Vagina (tissue), 2 donors: ENCODE measurements around the gene TANC2. TPM values are rescaled to one million over a fixed set of nuclear protein-coding genes. Genes with fewer than 3 reads are reported as not detected.

Experiments
- DNase-seq, 2 donors: peaks; one replicate each; pipeline ENCODE4 v3.0.0-alpha.2; 2017; ENCODE audit errors: extremely low spot score in 2 of 2
- H3K27ac ChIP-seq: fragments of 200-600 bp; sonication (generic); one replicate; pipeline ENCODE4 v1.5.1; 2019
- H3K27me3 ChIP-seq: fragments of 200-600 bp; sonication (generic); one replicate; pipeline ENCODE4 v1.5.1; 2019
- H3K36me3 ChIP-seq, 2 donors: fragments of 200-600 bp; sonication (generic); one replicate each; pipeline ENCODE4 v1.5.1; 2017 to 2019
- H3K4me1 ChIP-seq: fragments of 200-600 bp; sonication (generic); one replicate; pipeline ENCODE4 v1.5.1; 2019
- H3K4me3 ChIP-seq, 2 donors: fragments of 200-600 bp; sonication (generic); 1 replicate in 1 of 2; 2 replicates in 1 of 2; pipeline ENCODE4 v1.5.1; 2016 to 2019
- H3K9me3 ChIP-seq: fragments of 200-600 bp; sonication (generic); one replicate; pipeline ENCODE4 v1.5.1; 2019
- CTCF ChIP-seq, 3 experiments: fragments of 450-650 bp in 2 of 3; fragments of 200-600 bp in 1 of 3; sonication (generic) in 1 of 3; IDR thresholded peaks; one replicate each; pipeline ENCODE4 v1.5.1; 2017 to 2019; ENCODE audit warnings: antibody characterized with exemption in 3 of 3, mild to moderate bottlenecking in 2 of 3, moderate library complexity in 2 of 3
- POLR2A ChIP-seq, 2 donors: fragments of 450-650 bp; IDR thresholded peaks; one replicate each; pipeline ENCODE4 v1.6.1; 2017; ENCODE audit warnings: antibody characterized with exemption in 2 of 2, mild to moderate bottlenecking in 2 of 2, moderate library complexity in 2 of 2
- POLR2AphosphoS5 ChIP-seq, 2 donors: sonication (generic); formaldehyde crosslinking; IDR thresholded peaks; one replicate each; pipeline ENCODE4 v1.9.0; 2017; ENCODE audit warnings: antibody characterized with exemption in 2 of 2, mild to moderate bottlenecking in 2 of 2, low read depth in 1 of 2; ENCODE audit not compliant: insufficient read depth in 1 of 2
- intact Hi-C: fragments of 100-400 bp; cut with DNase I; formaldehyde crosslinking; loops from one replicate; pipeline ENCODE4 v1.15.1; 2023
- total RNA-seq: library from RNA; depleted of rRNA; stranded (reverse); fragments of >200 nt; gene quantifications from one replicate; pipeline ENCODE4 v1.2.3, GENCODE V29; 2016

Gene TANC2
- total RNA-seq, 1 donor from 2014 or later: 45.7 TPM

GRCh38 chr17:62980842-62981241, 14.8 kb downstream of the TANC2 start:
- DNase-seq: no peak
- Histone ChIP-seq H3K36me3 (no peaks in the 10 kb centered on the region), H3K9me3 (no peaks in the 10 kb centered on the region), H3K27me3 (no peaks in the 10 kb centered on the region), H3K4me3 (no peak overlapping the region), H3K27ac (no peak overlapping the region), H3K4me1 (no peaks in the 10 kb centered on the region)
- intact Hi-C loops: no loop called here
- TF ChIP-seq CTCF (IDR thresholded peaks at IDR 0.05): no peak
- TF ChIP-seq POLR2A (IDR thresholded peaks at IDR 0.05): no peak
- TF ChIP-seq POLR2AphosphoS5 (IDR thresholded peaks at IDR 0.05; ENCODE audit: insufficient read depth in 1 of 2, low read depth in 1 of 2): no peak

- intact Hi-C loops: no loop called here
Measured at GRCh38 chr17:62981933-62982332, 15.9 kb downstream of the TANC2 start.

GRCh38 chr17:62984801-62985200, 18.8 kb downstream of the TANC2 start:
- Histone ChIP-seq H3K9me3 (no peaks in the 10 kb centered on the region), H3K27me3 (no peaks in the 10 kb centered on the region), H3K4me1 (no peaks in the 10 kb centered on the region), H3K4me3 (no peak overlapping the region), H3K36me3 (no peaks in the 10 kb centered on the region), H3K27ac (no peak overlapping the region)
- TF ChIP-seq POLR2A (IDR thresholded peaks at IDR 0.05) (no peak), CTCF (IDR thresholded peaks at IDR 0.05) (no peak)
- no peak for DNase-seq
- intact Hi-C loops: no loop called here

More at GRCh38 chr17:62981933-62982332, 15.9 kb downstream of the TANC2 start:
- no peak overlapping the region for H3K4me3 ChIP-seq
- TF ChIP-seq CTCF (IDR thresholded peaks at IDR 0.05) (no peak), POLR2A (IDR thresholded peaks at IDR 0.05) (no peak), POLR2AphosphoS5 (IDR thresholded peaks at IDR 0.05; ENCODE audit: insufficient read depth in 1 of 2, low read depth in 1 of 2) (no peak)
- H3K9me3 ChIP-seq: no peaks in the 10 kb centered on the region
- no peaks in the 10 kb centered on the region for H3K27me3 ChIP-seq
- no peak overlapping the region for H3K27ac ChIP-seq
- no peaks in the 10 kb centered on the region for H3K4me1 ChIP-seq
- no peak for DNase-seq
- no peaks in the 10 kb centered on the region for H3K36me3 ChIP-seq

- intact Hi-C loops: no loop called here
- no peaks in the 10 kb centered on the region for H3K27me3 ChIP-seq
- H3K9me3 ChIP-seq: no peaks in the 10 kb centered on the region
- H3K4me1 ChIP-seq: no peaks in the 10 kb centered on the region
- TF ChIP-seq CTCF (IDR thresholded peaks at IDR 0.05) (no peak), POLR2A (IDR thresholded peaks at IDR 0.05) (no peak), POLR2AphosphoS5 (IDR thresholded peaks at IDR 0.05; ENCODE audit: insufficient read depth in 1 of 2, low read depth in 1 of 2) (no peak)
- DNase-seq: no peak
- H3K4me3 ChIP-seq: no peak overlapping the region
- no peaks in the 10 kb centered on the region for H3K36me3 ChIP-seq
- no peak overlapping the region for H3K27ac ChIP-seq
Measured at GRCh38 chr17:62986549-62986948, 20.5 kb downstream of the TANC2 start.

GRCh38 chr17:62987136-62987535, 21.1 kb downstream of the TANC2 start:
- TF ChIP-seq POLR2A (IDR thresholded peaks at IDR 0.05) (no peak), CTCF (IDR thresholded peaks at IDR 0.05) (no peak), POLR2AphosphoS5 (IDR thresholded peaks at IDR 0.05; ENCODE audit: insufficient read depth in 1 of 2, low read depth in 1 of 2) (no peak)
- Histone ChIP-seq H3K27ac (no peak overlapping the region), H3K9me3 (no peaks in the 10 kb centered on the region), H3K36me3 (no peaks in the 10 kb centered on the region), H3K27me3 (no peaks in the 10 kb centered on the region), H3K4me1 (no peaks in the 10 kb centered on the region), H3K4me3 (no peak overlapping the region)
- DNase-seq: no peak
- intact Hi-C loops: no loop called here
